ENCODE data around the gene SEPTIN8.
A peak's percentile ranks its signal among the peaks of the same experiment; 100 is the strongest.

Gene SEPTIN8

GRCh38 chr5:132782101-132782500 lies 5.1 kb upstream of the SEPTIN8 start:
- peak; percentile 35 for DNase-seq (ENCODE audit: low read depth)

DNA sequence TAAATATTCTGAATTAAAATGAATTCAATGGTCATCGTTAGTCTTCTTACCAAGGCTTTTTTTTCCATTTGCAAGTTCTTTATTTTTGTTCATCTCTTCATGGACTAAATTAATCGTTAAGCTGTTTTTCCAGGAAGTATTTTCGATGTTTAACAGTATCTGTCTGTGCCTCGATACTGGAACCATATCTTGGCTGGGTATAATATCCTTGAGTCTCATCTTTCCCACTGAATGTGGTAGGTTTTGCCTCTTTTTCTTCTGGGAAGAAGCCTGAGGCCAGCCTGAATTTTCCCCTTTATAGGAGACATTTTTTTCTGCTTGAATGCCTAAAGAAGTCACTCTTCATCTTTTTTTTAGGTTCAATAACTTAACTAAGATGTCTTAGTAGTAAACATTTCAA lies 4.0 kb upstream of the SEPTIN8 start:
- DNase-seq (ENCODE audit: low read depth) = no peak

DNA sequence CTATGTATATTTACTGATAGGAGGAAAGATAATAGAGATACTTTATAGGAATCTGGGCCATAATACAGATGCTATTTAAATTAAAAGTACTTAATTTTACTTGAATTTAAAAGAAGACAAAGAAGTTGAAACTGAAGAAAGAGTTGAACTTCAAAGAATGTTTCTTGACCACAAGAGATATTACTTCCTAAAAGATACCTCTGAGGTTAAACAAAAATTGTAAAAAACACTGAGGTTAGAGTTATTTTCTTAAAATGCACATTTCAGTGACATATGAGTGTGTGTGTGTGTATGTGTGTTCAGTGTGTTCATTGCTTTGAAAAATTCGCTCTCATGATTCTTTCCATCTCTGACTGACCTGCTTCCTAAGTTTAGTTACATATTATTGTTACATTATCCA lies 3.5 kb upstream of the SEPTIN8 start:
- no peak for DNase-seq (ENCODE audit: low read depth)

DNA sequence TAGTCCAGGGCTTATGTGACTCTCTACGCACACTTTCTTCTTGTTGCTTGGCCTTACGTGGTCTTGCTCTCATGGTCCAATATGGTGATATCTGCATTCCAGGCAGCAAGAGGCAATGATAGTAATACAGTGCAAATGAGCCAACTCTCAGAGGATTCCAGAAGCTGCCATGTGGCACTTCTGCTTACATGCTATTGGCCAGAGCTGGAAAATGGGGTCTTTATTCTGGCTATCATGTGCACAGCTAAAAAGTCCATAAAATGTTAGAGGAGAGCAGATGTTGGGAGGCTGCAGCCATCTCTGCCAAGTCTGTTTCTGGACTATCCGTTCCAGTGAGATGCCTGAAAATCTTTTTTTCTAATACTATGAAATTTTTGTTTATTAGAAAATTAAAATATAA lies 2.9 kb upstream of the SEPTIN8 start:
- DNase-seq (ENCODE audit: low read depth) = no peak

GRCh38 chr5:132778856-132779255 lies 1.8 kb upstream of the SEPTIN8 start:
- DNase-seq (ENCODE audit: low read depth) = no peak

- no peak for DNase-seq (ENCODE audit: low read depth)
Measured at GRCh38 chr5:132778129-132778528, 1.1 kb upstream of the SEPTIN8 start.

GRCh38 chr5:132776938-132777208 lies 166 bp downstream of the SEPTIN8 start:
- DNase-seq (ENCODE audit: low read depth) = no peak

DNA sequence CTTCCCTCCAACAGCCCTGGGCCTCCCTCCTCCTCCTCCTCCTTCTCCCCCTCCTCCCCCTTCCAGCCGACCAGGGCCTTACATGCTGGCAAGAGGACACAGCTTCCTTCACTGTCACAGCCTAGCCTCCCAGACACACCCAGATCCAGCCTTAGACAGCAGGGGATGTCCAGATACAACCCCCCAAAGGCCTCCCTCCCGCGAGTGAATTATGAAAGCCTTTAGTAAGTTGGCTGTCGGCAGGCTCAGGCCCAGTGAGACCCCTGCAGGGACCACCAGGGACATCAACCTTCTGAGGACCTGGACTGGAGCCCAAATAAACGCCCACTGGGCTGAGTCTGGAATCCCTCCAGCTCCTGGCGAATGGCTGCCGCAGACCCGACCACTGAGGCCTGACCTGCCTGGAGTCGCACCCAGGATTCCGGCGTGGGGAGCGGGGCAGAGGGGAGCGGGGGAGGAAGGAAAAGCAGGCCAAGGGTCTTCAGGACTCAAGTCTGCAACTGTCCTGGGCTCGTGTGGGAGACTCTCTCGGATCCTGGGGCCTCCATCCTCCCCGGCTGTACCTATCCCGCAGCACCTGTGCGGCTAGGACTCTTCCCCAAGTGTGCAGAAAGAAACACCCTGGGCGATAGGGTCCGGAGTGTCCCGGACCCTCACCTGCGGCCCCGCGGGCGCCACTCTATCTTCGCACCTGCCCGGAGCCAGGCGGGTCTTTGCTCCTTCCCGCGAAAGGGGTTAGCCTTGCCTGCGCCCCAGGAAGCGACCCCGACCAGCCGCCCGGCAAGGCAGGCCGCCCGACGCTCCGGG lies 705 bp downstream of the SEPTIN8 start:
- no peak for DNase-seq (ENCODE audit: low read depth)

DNA sequence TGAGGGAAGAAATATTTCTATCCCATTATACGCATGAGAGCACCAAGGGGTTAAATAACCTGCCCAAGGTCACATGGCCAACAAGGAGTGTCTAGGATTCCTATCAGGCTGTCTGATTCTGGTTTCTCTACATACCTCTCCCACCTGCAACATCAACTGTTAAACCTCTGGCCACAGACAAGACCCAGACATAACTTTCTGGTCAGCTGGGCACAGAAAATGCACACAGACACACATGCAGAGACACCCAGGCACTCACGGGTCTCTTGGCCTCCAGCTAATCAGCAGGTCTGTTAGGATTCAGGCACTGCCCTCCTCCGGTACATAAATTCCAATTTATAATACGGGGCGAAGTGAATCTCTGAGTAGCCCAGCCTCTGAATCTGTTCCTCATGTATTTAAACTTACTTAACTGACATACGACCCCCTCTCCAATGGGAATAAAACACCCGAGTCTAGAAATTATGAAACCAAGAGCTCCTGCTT lies 1.5 kb downstream of the SEPTIN8 start:
- DNase-seq (ENCODE audit: low read depth) = no peak

GRCh38 chr5:132774896-132775295 lies 2.1 kb downstream of the SEPTIN8 start:
- DNase-seq (ENCODE audit: low read depth) = no peak

- DNase-seq (ENCODE audit: low read depth) = no peak
Measured at GRCh38 chr5:132774406-132774805, 2.6 kb downstream of the SEPTIN8 start.

DNA sequence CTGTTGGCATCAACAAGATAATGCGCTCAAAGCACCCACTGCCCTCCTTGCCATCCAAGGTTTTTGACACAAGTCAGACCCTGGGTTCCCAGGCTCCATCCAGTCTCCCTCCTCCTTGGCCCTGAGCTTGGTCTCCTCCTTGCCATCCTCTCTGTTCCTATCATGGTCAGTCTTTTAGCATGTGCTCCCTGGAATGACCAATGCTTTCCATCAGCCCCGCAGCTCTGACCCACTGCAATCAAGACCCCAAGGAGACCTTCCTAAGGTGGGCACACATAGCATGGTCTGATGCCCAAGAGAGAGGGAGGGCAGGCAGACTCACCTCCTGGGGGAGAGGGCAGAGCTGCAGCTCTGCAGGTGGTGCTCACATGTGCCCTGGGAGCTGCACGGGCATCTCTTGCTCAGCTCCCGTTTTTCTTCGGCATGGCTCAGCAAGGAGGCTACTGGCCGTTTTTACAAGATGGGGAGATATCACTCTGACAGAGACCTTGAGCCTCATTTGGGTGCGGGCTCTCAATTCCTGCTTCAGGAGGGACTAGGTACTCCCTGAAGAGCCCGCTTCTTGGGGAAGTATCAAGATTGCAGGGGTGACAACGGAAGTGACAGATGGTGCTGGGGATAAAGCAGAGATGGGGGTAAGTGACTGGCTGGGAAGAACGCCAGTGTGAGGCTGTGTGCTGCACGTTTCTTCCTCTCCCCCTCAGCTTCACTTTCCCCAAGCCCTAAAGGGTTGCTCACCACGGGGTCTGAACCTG lies 3.3 kb downstream of the SEPTIN8 start:
- no peak for DNase-seq (ENCODE audit: low read depth)

GRCh38 chr5:132773114-132773513 lies 3.9 kb downstream of the SEPTIN8 start:
- no peak for DNase-seq (ENCODE audit: low read depth)

DNA sequence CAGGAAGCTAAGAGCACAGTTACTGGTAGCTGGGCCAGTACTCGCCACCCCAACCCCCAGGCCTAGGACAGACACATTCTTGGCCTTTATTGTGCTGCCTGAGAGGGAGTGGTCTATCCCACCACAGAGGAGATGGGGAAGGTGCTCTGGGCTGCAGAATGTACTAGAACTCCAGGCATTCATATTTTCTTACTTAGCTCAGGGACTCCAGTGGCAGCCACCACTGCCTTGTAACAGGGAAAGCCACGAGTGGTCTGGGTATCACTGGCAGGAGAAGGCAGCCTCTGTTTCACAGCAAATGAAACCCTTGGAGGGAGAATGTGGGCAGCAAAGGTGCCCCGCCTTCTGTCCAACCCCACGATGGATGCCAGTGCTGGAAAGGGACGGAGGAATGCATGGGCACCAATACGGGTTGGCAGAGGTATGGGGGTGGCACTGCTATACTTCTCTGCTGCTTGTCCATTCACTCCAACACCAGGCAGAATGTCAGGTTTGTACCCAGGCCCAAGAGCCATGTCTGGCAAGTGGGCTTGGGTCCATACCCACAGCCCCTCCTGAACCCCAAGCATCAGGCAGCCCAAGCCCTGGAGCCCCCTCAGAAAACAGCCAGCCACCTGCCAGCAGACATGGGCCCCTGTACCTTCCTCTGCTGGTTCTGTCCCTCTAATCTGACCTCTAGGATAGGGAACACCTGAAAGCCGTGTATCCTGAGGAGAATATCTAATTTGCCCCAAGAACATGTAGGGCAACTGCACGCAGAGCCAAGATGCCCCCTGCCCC lies 4.6 kb downstream of the SEPTIN8 start:
- no peak for DNase-seq (ENCODE audit: low read depth)

DNA sequence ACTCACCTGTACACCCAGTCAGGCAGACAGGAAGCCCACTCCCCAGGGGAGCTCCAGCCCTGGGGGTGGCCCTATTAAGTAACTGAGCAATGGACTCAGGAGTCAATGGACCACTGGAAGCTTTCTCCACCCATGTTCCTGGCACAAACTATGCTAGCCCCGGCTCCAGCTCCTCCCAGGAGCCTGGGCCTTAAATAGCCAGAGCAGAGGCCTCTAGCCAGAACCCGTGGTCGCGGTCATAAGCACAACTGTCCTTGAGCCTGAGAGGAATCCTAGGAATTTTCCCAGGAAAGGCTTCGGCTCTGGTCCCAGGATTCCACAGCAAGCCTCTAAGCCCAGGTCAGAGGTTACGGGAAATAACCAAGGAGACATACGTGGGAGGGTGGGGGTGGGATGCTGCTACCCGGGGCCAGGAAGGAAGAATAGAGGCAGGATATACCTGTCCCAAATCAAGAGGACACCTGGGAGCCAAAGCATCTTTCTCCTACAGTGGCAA lies 5.5 kb downstream of the SEPTIN8 start:
- DNase-seq (ENCODE audit: low read depth) = peak; percentile 86

- no peak for DNase-seq (ENCODE audit: low read depth)
Measured at GRCh38 chr5:132770476-132771159, 6.4 kb downstream of the SEPTIN8 start.

GRCh38 chr5:132768485-132768868 lies 8.6 kb downstream of the SEPTIN8 start:
- DNase-seq (ENCODE audit: low read depth) = no peak

DNA sequence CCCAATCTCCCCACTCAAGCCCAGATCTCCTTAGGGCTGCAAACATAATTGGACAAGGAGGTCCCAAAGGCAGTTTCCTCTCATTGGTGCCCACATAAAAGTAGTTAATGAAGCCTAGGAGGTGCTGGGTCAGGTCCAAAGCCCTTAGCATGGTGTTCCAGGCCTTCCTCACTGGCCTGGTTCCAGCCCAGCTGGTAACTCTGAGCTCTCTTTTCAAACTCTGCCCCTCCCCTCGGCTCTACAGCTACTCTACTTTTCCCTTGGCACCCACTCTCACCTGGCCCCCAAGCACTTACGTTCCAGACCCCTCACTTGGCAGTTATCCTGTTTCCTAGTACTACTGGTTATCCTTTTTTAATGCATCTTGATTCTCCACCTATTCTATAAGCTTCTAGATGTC lies 9.9 kb downstream of the SEPTIN8 start:
- DNase-seq (ENCODE audit: low read depth) = no peak

DNA sequence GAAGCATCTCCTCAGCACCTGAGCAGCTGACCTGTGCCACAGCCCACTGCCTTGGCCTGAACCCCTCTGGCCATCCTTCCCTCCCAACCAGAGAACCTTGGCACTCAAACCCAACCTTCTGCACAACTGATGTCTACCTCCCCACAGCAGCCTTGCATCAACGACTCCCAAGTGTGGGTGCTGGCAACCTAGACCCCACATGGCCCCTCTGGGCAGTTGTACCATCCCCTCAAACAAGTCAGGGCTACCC lies 10.3 kb downstream of the SEPTIN8 start:
- no peak for DNase-seq (ENCODE audit: low read depth)

DNA sequence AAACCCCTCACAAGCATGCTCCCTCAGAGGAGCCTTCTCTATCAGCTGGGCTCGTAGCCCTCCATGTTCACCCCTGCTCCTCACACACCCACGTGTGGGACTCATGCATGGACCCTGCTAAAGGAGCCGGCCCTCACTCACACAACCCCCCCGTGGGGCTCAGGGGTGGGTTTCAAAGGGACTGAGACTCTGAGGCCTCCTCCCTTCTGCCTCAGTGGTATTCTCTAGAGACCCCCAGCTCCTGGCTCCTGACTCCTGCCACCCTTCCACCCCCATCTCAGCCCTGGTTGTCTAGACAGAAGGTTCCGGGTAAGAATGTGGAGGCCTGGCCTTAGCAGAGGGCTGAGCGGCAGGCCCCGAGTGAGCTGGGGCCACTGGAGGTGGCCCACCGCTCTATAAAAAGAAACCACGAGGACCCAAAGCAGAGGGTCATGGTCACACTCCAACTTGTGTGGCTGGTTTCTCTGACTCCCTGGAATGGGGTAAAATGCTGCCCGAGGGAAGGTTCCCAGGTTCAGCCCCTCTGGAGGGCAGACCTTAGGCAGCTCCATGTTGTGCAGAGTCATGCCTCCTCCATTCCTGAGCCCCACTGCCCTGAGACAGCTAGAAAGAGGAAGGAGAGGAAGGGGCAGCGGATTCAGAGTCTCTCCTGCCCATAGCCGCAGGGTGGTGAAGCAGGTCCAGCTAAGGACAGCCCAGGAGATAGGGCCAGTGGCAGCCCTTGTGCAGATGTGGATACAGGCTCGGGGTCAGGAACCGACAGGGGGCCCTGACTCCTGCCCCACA lies 10.8 kb downstream of the SEPTIN8 start:
- no peak for DNase-seq (ENCODE audit: low read depth)

DNA sequence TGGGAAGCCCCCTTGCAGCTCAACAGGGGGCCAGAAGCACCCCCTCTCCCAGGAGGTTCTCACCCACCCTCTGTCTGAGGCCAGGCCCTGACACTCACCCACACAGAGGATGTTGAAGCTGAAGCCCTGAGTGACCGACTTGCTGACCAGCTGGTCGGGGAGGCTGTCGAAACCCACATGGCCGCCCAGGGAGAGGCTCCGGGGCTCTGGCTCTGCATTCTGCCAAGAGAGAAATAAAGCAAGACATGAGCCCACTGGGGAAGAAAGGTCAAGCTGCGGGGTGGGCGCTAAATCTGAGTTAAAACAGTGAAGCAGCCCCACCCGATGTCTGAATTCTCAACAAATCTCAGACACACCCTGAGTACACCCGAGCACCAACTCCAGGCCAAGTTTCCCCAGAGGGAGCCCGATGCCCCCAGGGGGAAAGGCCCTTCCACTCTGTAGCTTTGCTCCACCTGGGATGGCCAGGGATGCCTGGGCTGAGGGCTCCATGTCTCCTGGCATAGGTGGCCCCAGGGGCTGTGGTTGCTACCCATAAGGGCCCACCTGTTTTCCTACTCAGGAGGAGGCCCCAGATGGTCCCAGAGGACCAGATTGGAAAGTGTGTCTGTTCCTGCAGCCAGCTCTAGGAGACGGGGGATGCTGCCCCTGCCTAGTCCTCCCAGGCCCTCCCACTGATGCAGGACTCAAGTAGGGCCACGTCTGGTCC lies 11.6 kb downstream of the SEPTIN8 start:
- DNase-seq (ENCODE audit: low read depth) = no peak
